ENCODE results near the gene CD151.

Gene CD151

DNA sequence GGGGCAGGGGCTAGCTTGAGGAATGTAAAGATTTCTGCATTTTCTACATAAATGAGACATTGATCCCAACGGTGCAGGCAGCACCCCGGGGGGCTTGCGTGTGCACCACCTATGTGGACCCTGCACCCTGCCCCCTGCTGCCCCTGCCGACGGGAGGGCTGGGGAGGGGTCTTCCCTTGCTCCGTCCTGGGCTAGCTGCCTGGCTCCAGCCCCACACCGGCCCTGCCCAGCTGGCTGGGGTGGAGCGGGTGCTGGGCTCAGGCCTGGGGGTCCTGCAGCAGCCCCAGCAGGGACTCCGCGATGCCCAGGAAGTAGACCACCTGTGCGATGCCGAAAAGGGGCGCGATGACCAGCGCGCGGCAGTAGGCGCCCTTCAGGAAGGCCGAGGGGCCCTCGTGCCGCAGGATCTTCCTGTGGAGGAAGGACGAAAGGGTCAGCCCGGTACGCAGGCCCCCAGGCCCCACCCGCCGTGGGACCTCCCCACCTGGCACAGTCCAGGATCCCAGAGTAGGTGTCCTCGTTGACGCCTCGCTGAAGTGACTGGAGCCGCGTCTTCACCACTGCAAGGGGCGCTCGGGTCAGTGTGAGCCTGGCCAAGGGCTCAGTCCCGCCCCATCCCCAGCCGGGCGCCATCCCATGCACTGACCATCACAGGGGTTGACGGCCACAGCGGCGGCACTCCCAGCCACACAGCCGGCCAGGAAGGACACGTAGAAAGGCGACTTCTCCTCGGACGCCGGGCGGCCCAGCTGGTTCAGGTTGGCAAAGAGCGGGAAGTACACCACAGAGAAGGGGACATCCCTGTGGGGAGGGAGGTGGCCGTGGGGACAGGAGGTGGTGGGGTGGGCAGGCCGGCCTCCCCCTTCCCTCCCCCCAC lies 40.9 kb upstream of the CD151 start:
- ATAC-seq (ENCODE audit: low read depth) = no peak
- Histone ChIP-seq H3K27ac (ENCODE audit: poor library complexity, severe bottlenecking) (no peak overlapping the region), H3K9me3 (ENCODE audit: severe bottlenecking) (no peaks in the 10 kb centered on the region), H3K36me3 (ENCODE audit: low read depth) (peaks cover 7% of the 10 kb centered on the region; the same call in 1 of the 2 replicates), H3K4me3 (ENCODE audit: severe bottlenecking) (no peak overlapping the region), H3K4me1 (ENCODE audit: insufficient read depth, poor library complexity, severe bottlenecking) (peaks cover 2% of the 10 kb centered on the region), H3K27me3 (ENCODE audit: insufficient read depth, poor library complexity, severe bottlenecking) (peaks cover 9% of the 10 kb centered on the region)
- no peak for DNase-seq (ENCODE audit: low spot score)
- TF ChIP-seq, protein P1, sequence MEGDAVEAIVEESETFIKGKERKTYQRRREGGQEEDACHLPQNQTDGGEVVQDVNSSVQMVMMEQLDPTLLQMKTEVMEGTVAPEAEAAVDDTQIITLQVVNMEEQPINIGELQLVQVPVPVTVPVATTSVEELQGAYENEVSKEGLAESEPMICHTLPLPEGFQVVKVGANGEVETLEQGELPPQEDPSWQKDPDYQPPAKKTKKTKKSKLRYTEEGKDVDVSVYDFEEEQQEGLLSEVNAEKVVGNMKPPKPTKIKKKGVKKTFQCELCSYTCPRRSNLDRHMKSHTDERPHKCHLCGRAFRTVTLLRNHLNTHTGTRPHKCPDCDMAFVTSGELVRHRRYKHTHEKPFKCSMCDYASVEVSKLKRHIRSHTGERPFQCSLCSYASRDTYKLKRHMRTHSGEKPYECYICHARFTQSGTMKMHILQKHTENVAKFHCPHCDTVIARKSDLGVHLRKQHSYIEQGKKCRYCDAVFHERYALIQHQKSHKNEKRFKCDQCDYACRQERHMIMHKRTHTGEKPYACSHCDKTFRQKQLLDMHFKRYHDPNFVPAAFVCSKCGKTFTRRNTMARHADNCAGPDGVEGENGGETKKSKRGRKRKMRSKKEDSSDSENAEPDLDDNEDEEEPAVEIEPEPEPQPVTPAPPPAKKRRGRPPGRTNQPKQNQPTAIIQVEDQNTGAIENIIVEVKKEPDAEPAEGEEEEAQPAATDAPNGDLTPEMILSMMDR (IDR thresholded peaks at IDR 0.05; ENCODE audit: poor library complexity, severe bottlenecking) = no peak

DNA sequence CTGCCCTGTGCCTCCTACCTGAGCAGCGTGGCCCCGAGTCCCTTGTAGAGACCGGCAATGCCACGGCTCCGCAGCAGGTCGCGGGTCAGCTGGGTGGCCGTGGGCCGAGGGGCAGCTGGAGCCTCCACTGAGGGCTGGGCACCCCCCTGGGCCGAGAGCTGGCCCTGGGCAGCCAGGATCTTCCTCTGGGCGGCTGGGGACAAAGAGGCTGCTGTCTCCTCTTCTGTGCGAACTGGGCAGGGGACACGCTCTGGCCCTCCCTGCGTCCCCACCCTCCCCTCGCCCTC lies 40.3 kb upstream of the CD151 start:
- Histone ChIP-seq H3K27ac (ENCODE audit: poor library complexity, severe bottlenecking) (no peak overlapping the region), H3K36me3 (ENCODE audit: low read depth) (peaks cover 7% of the 10 kb centered on the region; the same call in 1 of the 2 replicates), H3K9me3 (ENCODE audit: severe bottlenecking) (no peaks in the 10 kb centered on the region), H3K27me3 (ENCODE audit: insufficient read depth, poor library complexity, severe bottlenecking) (peaks cover 9% of the 10 kb centered on the region), H3K4me1 (ENCODE audit: insufficient read depth, poor library complexity, severe bottlenecking) (peaks cover 2% of the 10 kb centered on the region), H3K4me3 (ENCODE audit: severe bottlenecking) (no peak overlapping the region)
- ATAC-seq (ENCODE audit: low read depth) (no peak), DNase-seq (ENCODE audit: low spot score) (no peak)
- TF ChIP-seq, protein P1 (IDR thresholded peaks at IDR 0.05; ENCODE audit: poor library complexity, severe bottlenecking) = no peak

DNA sequence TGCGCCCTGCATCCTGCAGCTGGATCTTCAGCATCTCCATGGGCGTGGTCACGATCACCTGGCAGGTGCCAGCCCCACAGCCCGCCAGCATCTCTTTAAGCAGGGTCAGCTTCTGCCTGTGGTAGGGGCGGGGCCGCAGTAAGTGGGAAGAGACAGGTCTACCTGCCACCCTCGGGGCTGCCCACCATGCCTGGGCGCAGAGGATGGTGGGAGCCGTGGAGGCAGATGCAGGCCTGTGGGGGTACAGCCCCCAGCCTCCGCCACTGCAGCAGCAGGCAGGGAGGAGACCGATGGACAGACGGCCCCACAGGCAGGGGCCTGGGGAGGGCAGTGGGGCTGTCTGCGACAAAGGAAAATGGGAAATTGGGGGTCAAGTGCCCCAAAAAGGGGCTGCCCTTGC lies 39.9 kb upstream of the CD151 start:
- TF ChIP-seq, protein P1 (IDR thresholded peaks at IDR 0.05; ENCODE audit: poor library complexity, severe bottlenecking) = no peak
- H3K27ac ChIP-seq (ENCODE audit: poor library complexity, severe bottlenecking) = no peak overlapping the region
- no peaks in the 10 kb centered on the region for H3K9me3 ChIP-seq (ENCODE audit: severe bottlenecking)
- H3K36me3 ChIP-seq (ENCODE audit: low read depth) = peaks cover 7% of the 10 kb centered on the region; the same call in 1 of the 2 replicates
- peaks cover 2% of the 10 kb centered on the region for H3K4me1 ChIP-seq (ENCODE audit: insufficient read depth, poor library complexity, severe bottlenecking)
- no peak for DNase-seq (ENCODE audit: low spot score)
- H3K27me3 ChIP-seq (ENCODE audit: insufficient read depth, poor library complexity, severe bottlenecking) = peaks cover 9% of the 10 kb centered on the region
- ATAC-seq (ENCODE audit: low read depth) = no peak
- no peak overlapping the region for H3K4me3 ChIP-seq (ENCODE audit: severe bottlenecking)

DNA sequence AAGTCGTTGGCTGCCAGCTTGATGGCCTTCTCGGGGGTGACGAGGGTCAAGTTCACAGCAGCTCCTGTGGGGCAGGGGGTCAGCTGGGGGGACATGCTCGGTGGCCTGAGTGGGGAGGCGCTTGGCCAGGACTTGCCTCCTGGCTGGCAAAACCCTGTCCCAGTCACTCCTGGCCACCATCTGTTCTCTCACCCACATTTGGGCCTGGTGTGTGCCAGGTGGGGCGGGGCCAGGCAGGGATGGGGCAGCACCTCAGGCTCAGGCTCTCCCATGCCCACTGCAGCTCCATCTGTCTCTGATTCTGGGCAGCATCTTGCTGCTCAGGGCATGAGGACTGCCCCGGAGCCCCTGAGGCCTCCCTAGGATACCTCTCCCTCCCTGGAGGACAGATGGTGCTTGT lies 39.2 kb upstream of the CD151 start:
- H3K27me3 ChIP-seq (ENCODE audit: insufficient read depth, poor library complexity, severe bottlenecking) = peaks cover 9% of the 10 kb centered on the region
- H3K36me3 ChIP-seq (ENCODE audit: low read depth) = peaks cover 7% of the 10 kb centered on the region; the same call in 1 of the 2 replicates
- no peak overlapping the region for H3K4me3 ChIP-seq (ENCODE audit: severe bottlenecking)
- no peaks in the 10 kb centered on the region for H3K9me3 ChIP-seq (ENCODE audit: severe bottlenecking)
- no peak overlapping the region for H3K27ac ChIP-seq (ENCODE audit: poor library complexity, severe bottlenecking)
- ATAC-seq (ENCODE audit: low read depth) (no peak), DNase-seq (ENCODE audit: low spot score) (no peak)
- H3K4me1 ChIP-seq (ENCODE audit: insufficient read depth, poor library complexity, severe bottlenecking) = peaks cover 2% of the 10 kb centered on the region
- TF ChIP-seq, protein P1 (IDR thresholded peaks at IDR 0.05; ENCODE audit: poor library complexity, severe bottlenecking) = no peak

Data from RWPE2 (cell line).